Esophagus (tissue), 2 donors: ENCODE data around the gene MC1R. TPM values are rescaled to one million over a fixed set of nuclear protein-coding genes. Genes with fewer than 3 reads are reported as not detected.

Experiments used
- H3K27ac ChIP-seq, 2 donors: one replicate each; pipeline ENCODE4 v1.5.1; 2013; ENCODE audit warnings: low read depth in 2 of 2, mild to moderate bottlenecking in 2 of 2, inconsistent platforms in 1 of 2, low read length in 1 of 2, moderate library complexity in 1 of 2
- H3K27me3 ChIP-seq, 2 donors: one replicate each; pipeline ENCODE4 v1.6.1; 2013; ENCODE audit warnings: low read length in 2 of 2, control low read depth in 1 of 2, mild to moderate bottlenecking in 1 of 2; ENCODE audit not compliant: insufficient read depth in 2 of 2, control insufficient read depth in 1 of 2
- H3K36me3 ChIP-seq, 2 donors: one replicate each; pipeline ENCODE4 v1.6.1; 2013; ENCODE audit warnings: low read length in 1 of 2; ENCODE audit not compliant: control insufficient read depth in 2 of 2, insufficient read depth in 2 of 2
- H3K4me1 ChIP-seq, 2 donors: one replicate each; pipeline ENCODE4 v1.6.1; 2013; ENCODE audit warnings: low read length in 1 of 2; ENCODE audit not compliant: control insufficient read depth in 2 of 2, insufficient read depth in 2 of 2
- H3K4me3 ChIP-seq, 2 donors: one replicate each; pipeline ENCODE4 v1.5.1; 2013; ENCODE audit warnings: low read length in 2 of 2, mild to moderate bottlenecking in 2 of 2, low read depth in 1 of 2, moderate library complexity in 1 of 2
- H3K9me3 ChIP-seq, 2 donors: one replicate each; pipeline ENCODE4 v1.6.1; 2013; ENCODE audit warnings: mild to moderate bottlenecking in 2 of 2, low read depth in 1 of 2, low read length in 1 of 2, moderate library complexity in 1 of 2; ENCODE audit not compliant: control insufficient read depth in 2 of 2, insufficient read depth in 1 of 2
- WGBS, 2 donors: extraction: QIAGEN DNeasy Blood & Tissue Kit; methylation state at CpG; one replicate each; pipeline ENCODE4 v1.1.7; 2013; 5-methylcytosine and 5-hydroxymethylcytosine counted together
- polyA plus RNA-seq, 2 donors: library from polyadenylated mRNA; stranded (reverse); fragments of 200-250 nt; gene quantifications; one replicate each; pipeline ENCODE4 v1.2.3, GENCODE V29; 2013
- donor health status: healthy with polysubstance abuse.
- donor health status: Bipolar disorder and iron deficiency.

The MC1R gene
- polyA plus RNA-seq, 2 donors = 1.3 to 3.3 TPM

GRCh38 chr16:89921702-89922476 lies 3.2 kb downstream of the MC1R start:
- Histone ChIP-seq H3K9me3 (no peaks in the 10 kb centered on the region), H3K36me3 (no peaks in the 10 kb centered on the region), H3K4me3 (no peak overlapping the region), H3K27ac (peak overlapping the region; percentile 63 to 71), H3K27me3 (peaks cover 0 to 9% of the 10 kb centered on the region in 2 donors), H3K4me1 (peaks cover 10 to 29% of the 10 kb centered on the region in 2 donors)
- WGBS, 2 donors = 4 to 6% methylated on average over 21 to 22 of the region's 22 CpGs

DNA sequence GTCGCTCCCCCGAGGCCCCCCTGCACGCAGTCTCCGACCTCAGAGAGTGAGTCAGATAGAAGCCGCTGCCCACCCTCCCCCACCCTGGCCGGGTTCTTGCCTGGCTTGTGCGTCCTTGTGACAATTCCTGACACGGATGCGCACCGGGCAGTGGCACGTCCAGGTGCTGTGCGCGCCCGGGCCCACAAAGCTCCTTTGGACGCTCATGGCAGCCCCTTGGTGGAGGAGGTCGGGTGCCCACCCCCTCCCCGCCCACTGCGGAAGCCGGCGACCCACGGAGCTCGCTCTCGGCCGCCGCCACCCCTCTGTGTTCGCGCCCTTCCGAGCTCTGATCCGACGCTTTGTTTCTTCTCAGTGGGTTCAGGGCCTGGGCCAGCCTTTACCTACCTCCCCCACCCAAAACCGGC lies 3.8 kb downstream of the MC1R start:
- H3K27me3 ChIP-seq = peaks cover 0 to 9% of the 10 kb centered on the region in 2 donors
- H3K36me3 ChIP-seq = no peaks in the 10 kb centered on the region
- H3K4me3 ChIP-seq = peak overlapping the region; percentile 37 to 42
- peak overlapping the region; percentile 22 to 44 for H3K27ac ChIP-seq
- H3K4me1 ChIP-seq = peaks cover 10 to 29% of the 10 kb centered on the region in 2 donors
- no peaks in the 10 kb centered on the region for H3K9me3 ChIP-seq
- 0 to 1% methylated on average over 25 to 31 of the region's 31 CpGs for WGBS, 2 donors

DNA sequence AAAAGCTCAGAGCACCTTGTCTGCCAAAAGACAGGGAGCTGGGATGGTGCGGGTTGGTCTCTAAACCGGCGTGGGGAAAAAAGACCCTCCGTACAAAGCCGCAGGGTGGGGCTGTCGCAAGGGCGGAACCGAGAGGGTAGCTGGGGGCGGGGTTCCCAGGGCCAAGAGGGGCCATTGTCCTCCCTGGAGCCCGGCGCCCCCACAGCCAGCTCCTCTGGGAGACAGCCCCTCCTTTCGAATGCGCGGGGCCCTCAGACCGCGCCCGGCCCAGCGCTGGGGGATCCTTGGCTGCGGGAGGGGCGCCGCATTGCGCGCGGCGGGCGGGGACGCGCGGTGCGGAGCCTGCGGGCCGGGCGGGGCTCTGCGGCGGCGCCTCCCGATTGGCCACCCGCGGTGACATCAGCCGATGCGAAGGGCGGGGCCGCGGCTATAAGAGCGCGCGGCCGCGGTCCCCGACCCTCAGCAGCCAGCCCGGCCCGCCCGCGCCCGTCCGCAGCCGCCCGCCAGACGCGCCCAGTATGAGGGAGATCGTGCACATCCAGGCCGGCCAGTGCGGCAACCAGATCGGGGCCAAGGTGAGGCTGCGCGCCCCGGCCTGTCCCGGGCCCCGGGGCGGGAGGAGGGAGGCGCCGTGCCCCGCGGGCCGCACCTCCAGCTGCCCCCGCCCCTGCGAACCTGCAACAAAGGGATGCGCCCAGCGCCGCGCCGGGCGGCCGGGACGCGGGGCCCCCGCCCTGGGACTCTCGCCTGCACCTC lies 4.4 kb downstream of the MC1R start, which contains the start of gene TUBB3:
TSS of gene TUBB3 (plus strand) at position 459 of the 756 bp plus-strand sequence. CDS start at position 519, 60 bp downstream.
- peak within 1 kb of the TSS; percentile 37 to 42 for H3K4me3 ChIP-seq
- H3K36me3 ChIP-seq = no peaks in the 10 kb centered on the region
- no peaks in the 10 kb centered on the region for H3K9me3 ChIP-seq
- H3K27me3 ChIP-seq = peaks cover 0 to 9% of the 10 kb centered on the region in 2 donors
- peaks cover 7 to 24% of the 10 kb centered on the region in 2 donors for H3K4me1 ChIP-seq
- WGBS, 2 donors = 1% methylated on average over 69 to 88 of the region's 88 CpGs
- H3K27ac ChIP-seq = peak within 1 kb of the TSS; percentile 63 to 71

DNA sequence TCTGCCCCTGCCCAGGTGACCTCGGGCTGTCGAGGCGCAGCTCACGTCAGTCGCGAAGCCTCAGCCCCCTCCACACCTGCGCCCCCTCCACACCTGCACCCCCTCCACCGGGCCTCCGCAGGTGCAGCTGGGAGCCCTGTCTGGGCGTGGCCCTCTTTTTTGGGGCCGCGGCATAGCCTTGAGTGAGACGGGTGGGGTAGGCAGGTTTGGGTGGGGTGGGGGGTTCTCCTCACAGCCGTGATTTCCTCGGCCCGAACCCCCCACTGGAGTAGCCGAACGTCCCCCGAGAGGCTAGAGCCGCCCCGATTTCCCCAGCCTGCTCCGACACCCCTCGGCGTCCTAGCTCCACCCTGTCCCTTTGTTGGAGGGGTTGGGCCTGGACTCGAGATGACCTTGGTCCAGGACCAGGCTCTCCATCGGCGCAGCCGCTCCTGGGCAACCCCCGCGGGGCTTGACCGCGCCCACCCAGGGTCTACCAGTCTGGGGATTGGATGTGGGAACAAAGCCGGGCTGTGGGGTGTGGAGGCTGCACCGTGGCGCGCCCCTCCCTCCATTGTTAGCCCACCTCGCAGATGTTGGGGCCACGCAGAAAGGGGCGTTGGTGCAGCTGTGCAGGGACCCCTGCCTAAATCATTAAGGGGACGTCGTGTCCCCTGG lies 5.1 kb downstream of the MC1R start:
- no peak overlapping the region for H3K27ac ChIP-seq
- H3K36me3 ChIP-seq = no peaks in the 10 kb centered on the region
- peak overlapping the region in 1 of 2 donors; percentile 37 for H3K4me3 ChIP-seq
- H3K4me1 ChIP-seq = peaks cover 3 to 18% of the 10 kb centered on the region in 2 donors
- WGBS, 2 donors = 3% methylated on average over 38 to 41 of the region's 41 CpGs
- H3K27me3 ChIP-seq = peaks cover 0 to 9% of the 10 kb centered on the region in 2 donors
- H3K9me3 ChIP-seq = no peaks in the 10 kb centered on the region

- Histone ChIP-seq H3K36me3 (no peaks in the 10 kb centered on the region), H3K27ac (no peak overlapping the region), H3K4me3 (no peak overlapping the region), H3K4me1 (peaks cover 3 to 18% of the 10 kb centered on the region in 2 donors), H3K27me3 (peaks cover 0 to 9% of the 10 kb centered on the region in 2 donors), H3K9me3 (no peaks in the 10 kb centered on the region)
- WGBS, 2 donors = 1 to 5% methylated on average over 13 to 14 of the region's 14 CpGs
Observed at GRCh38 chr16:89924297-89924924, 5.7 kb downstream of the MC1R start.

DNA sequence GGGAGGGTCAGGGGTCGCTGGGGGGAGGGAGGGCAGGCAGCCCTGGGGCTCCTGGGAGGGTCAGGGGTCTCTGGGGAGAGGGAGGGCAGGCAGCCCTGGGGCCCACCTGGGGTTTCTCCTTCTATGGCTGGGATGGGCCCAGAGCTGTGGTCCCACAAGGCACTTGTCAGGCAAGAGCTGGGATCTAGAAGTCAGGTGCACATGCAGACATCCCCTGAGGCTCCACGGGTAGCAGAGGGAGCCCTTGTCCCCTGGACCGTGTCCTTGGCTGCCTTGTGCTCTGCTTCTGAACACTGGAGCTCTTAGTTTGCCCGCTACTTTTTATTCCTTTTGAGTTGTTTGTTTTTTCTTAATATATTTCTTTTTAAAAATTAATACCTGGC lies 6.3 kb downstream of the MC1R start:
- Histone ChIP-seq H3K9me3 (no peaks in the 10 kb centered on the region), H3K4me3 (no peak overlapping the region), H3K4me1 (peaks cover 3 to 18% of the 10 kb centered on the region in 2 donors), H3K27ac (no peak overlapping the region), H3K27me3 (peaks cover 0 to 9% of the 10 kb centered on the region in 2 donors), H3K36me3 (no peaks in the 10 kb centered on the region)
- WGBS, 2 donors = 28 to 32% methylated on average over 4 of the region's 4 CpGs

- 1 to 2% methylated on average over 38 to 42 of the region's 42 CpGs for WGBS, 2 donors
- Histone ChIP-seq H3K27ac (peak overlapping the region in 1 of 2 donors; percentile 7), H3K27me3 (peaks cover 0 to 9% of the 10 kb centered on the region in 2 donors), H3K9me3 (no peaks in the 10 kb centered on the region), H3K4me1 (peaks cover 3 to 18% of the 10 kb centered on the region in 2 donors), H3K36me3 (no peaks in the 10 kb centered on the region), H3K4me3 (peak overlapping the region; percentile 30 to 31)
Observed at GRCh38 chr16:89925596-89926079, 7.0 kb downstream of the MC1R start.

- WGBS, 2 donors = 83 to 84% methylated on average over 16 of the region's 16 CpGs
- no peaks in the 10 kb centered on the region for H3K27me3 ChIP-seq
- no peaks in the 10 kb centered on the region for H3K9me3 ChIP-seq
Observed at GRCh38 chr16:89931305-89931896, 12.7 kb downstream of the MC1R start.

More at GRCh38 chr16:89931305-89931896, 12.7 kb downstream of the MC1R start:
- Histone ChIP-seq H3K4me3 (no peak overlapping the region), H3K36me3 (no peaks in the 10 kb centered on the region), H3K27ac (no peak overlapping the region), H3K4me1 (peaks cover 0 to 1% of the 10 kb centered on the region in 2 donors)
